HG03139 (cell line): Measurements from ENCODE around the gene SOX12.
"Not testable (repeated sequence)": the region's sequence is repeated elsewhere in the genome, so short reads cannot be mapped to it uniquely, and the experiment has no call there.

ENCODE experiments used
- ATAC-seq: cut with Tn5 transposase; IDR thresholded peaks from one replicate; pipeline ENCODE4 v1.9.1; 2021; ENCODE audit not compliant: unreplicated experiment

The SOX12 gene

DNA sequence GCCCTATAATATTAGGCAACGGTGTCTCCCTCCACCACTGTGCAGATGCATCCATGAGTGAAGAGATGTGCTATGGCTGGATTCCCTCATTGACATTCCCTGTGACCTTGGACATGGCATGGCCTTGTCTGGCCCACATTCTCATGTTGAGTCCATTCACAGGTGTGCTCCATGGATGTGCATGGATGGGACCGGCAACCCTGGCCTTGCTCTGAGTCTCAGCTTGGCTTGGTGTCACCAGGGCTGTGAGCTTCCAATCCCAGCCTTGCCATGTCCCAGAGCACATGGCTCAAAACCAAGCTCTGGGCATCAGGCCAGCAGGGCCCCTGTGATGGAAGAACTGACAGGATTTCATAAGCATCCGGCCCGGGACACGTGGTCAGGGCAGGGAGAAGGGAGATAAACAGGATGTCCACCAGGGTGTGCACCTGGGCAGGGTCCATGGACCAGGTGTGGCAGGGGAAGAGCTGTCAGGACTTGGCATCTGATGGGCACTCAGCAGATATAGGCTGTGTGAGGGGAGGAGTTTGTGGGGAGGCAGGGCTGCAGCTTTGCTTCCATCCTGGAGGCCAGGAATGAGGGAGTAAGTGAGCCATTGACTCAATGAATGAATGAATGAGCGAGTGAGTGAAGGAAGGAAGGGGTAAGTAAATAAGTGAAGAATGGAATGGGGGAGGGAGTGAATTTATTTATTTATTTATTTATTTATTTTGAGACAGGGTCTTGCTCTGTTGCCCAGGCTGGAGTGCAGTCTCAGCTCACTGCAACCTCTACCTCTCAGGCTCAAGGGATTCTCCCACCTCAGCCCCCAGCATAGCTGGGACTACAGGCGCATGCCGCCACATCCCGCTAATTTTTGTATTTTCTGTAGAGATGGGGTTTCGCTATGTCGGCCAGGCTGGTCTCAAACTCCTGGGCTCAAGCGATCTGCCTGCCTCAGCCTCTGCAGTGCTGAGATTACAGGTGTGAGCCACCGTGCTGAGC lies 37.2 kb downstream of the SOX12 start:
- no peak for ATAC-seq

DNA sequence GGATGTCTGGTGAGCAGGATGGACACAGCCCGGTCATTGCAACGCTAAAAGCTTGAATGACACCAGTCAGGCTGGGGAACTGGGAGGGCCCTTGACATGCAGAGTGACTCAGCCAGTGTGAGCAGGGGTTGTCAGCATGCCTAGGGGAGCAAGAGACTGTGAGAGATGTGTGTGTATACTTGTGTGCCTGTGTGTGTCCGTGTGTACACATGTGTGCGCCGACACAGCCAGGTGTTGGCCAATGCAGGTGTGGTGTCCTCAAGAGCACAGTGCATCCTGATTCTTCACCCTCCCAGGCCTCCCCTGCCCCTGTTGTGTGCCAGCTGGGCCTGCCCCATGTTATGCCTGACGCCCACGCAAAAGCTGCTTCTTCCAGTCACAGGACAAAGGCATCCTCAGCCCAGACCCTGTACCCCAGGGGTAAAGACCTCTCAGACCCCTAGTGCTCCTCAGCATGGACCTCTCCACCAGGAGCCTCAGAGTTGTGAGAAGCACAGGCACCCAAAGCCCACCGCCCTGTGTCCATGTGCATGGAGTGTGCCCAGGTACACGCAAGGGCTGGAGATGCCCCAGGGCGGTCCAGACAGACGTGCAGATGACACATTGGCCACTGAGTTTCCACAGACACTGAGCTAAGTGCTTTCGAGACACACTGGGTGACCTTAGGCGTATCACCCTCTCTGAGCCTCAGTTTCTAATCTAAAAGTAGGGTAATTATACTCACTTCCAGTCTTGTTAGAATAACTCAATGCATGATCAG lies 38.1 kb downstream of the SOX12 start:
- ATAC-seq, result no peak

DNA sequence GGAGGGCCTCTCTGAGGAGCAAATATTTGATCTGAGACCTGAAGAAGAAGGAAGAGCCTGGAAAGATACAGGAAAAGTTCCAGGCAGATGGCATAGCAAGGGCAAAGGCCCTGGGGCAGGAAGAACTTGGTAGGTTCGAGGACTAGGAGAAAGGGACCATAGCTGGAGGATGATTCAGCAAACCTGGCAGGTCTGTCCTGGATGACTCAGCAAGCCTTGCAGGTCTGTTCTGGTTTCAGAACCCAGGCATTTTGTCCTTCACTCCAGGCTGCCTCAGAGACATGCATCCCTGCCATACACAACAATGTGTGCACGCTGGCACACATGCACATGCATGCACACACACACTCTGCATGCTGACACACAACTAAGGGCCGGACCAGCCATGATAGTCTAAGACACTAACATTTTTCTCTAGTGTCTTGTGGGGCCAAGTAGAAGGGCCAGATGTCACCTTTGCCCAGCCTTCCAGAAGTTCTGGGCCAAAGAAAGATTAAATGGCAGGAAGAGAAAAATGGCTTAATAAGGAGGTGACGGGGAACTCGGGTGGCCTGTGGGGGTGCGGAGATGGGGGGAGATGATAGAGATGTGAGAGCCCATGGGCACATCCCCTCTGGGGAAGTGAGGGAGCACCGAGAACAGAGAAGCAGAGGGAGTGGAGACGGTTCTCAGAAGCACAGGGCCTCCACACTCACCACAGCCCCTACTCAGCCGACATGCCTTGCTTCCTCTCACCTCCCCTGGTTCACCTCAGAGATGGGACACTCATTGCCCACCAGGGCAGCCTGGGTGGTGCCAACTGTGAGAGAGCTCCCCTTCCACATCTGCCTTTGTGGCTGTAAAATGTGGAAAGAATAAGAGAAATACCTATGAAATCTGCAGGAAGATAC lies 39.8 kb downstream of the SOX12 start:
- no peak for ATAC-seq

DNA sequence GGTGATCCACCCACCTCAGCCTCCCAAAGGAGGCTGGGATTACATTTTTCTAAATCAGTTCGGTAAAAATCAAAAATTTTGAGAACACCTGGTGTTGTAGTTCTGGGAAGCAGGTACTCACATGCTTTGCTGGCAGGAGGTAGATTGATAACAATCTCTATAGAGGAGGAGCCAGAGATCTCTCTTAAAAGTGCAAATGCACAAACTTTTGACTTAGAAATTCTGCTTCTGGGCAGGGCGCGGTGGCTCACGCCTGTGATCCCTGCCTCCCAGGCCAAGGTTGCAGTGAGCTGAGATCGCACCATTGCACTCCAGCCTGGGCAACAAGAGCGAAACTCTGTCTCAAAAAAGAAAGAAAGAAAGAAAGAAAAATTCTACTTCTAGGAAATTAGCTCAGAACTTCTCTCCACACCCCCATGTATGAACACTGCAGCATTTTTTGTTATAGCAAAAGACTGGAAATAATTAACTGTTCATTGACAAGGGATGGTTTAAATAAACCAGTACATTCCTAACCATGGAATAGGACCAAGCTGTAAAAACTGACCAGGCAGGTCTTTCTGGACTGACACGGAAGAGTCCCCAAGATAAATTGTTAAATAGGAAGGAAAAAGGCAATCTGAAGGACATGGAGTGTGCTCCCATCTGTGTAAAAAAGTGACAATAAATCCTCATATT lies 40.8 kb downstream of the SOX12 start:
- ATAC-seq, result no peak

DNA sequence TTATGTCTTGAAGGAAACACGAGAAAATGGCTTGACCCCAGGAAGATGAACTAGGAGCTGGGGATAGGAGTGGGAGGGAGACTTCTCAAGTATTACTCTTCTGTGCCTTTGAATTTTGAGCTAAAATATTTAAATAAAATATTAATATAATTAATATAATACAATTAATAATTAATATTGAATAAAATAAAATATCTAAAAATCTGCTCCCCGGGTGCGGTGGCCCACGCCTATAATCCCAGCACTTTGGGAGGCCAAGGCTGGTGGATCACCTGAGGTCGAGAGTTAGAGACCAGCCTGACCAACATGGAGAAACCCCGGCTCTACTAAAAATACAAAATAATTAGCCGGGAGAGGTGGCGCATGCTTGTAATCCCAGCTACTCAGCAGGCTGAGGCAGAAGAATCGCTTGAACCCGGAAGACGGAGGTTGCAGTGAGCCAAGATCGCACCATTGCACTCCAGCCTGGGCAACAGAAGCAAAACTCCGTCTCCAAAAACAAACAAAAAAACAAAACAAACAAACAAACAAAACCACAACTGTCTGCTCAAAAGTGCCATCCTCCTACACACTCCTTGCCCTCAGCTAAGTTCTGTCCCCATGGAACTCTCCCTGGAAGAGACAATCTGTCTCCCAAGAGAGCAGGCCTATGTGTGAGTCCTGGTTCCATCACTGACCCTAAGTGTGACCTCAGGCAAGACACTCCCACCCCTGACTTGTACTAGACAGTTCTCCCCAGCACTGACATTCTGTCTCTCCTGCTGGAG lies 41.5 kb downstream of the SOX12 start:
- no peak for ATAC-seq

DNA sequence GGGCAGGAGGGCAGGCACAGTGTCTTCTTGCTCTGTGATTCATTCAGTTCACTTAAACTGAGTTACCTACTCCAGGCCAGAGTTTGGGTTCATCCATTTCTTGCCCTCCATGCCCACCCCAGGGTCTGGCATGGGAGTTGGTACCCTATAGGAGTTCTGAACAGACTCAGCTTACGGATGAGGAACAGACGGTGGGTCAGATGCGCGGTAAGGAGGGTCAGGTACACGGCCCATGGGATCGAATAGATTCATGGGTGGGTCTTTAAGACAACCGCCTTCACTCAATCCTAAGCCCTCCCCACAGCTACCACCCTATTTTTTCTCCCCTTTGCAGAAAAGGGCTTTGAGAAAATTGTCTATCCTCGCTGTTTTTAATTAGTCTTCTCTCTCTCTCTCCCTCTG lies 42.1 kb downstream of the SOX12 start:
- no peak for ATAC-seq

DNA sequence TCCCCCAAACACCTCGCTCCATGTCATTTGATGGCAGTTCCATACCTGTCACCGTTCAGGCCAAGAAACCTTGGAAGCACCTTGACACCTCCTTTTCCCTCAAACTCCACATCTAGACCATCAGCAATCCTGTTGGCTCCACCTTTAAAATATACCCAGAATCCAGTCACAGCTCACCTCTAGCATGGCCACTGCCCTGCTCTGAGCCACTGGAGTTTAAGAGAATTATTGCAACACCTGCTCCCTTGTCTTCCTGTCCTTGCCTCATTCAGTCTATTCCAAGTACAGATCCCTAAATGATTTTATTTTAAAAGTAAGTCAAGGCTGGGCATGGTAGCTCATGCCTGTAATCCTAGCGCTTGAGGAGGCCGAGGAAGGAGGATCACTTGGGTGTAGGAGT lies 43.6 kb downstream of the SOX12 start:
- no peak for ATAC-seq

DNA sequence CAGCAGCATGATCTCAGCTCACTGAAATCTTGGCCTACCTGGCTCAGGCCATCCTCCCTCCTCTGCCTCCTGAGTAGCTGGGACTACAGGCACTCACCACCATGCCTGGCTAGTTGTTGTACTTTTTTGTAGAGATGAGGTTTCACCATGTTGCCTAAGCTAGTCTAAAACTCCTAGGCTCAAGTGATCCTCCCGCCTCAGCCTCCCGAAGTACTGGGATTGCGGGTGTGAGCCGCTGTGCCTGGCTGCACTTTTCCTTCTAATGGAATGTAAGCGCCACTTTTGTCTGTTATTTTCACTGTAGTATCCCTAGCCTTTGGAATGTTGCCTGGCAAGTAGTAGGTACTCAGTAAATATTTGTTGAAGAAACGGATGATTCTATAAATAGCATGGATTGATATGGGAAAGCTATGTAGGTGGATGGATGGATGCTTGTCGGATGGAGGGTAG lies 44.8 kb downstream of the SOX12 start:
- ATAC-seq, result no peak

DNA sequence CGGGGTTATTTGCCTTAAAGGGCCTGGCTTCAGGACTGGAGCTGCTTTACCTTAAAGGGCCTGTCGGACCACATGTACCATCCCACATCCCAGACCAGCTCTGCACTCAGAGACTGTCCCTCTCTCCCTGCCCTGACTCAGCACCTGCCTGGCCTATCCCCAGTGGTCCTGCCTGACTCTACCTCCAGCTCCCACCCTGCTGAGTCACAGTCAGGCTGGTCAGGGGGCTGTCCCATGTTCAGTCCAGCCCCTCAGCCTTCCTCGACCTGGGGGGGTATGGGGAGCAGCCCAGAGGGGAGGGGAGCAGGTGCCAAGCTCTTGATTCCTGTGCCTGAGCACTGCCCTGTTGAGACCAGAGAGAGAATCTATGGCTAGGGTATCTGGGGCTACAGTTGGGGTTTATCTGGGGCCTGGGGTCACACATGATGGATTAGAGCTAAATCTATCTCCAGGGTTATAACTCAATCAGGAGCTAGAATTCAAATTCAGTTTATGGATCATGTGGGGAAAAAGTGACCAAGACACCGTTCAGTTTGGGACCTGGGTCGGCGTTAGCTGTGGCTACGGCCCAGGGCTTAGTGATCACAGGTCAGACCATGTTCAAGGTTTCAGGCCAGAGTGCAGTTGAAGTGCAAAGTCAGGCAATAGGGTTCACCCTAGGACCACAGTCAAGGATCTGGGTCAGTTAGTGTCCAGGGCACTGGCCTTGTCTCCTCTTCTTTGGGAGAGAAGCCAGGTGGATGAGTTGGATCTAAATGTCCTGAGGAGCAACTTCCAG lies 45.8 kb downstream of the SOX12 start:
- no peak for ATAC-seq

DNA sequence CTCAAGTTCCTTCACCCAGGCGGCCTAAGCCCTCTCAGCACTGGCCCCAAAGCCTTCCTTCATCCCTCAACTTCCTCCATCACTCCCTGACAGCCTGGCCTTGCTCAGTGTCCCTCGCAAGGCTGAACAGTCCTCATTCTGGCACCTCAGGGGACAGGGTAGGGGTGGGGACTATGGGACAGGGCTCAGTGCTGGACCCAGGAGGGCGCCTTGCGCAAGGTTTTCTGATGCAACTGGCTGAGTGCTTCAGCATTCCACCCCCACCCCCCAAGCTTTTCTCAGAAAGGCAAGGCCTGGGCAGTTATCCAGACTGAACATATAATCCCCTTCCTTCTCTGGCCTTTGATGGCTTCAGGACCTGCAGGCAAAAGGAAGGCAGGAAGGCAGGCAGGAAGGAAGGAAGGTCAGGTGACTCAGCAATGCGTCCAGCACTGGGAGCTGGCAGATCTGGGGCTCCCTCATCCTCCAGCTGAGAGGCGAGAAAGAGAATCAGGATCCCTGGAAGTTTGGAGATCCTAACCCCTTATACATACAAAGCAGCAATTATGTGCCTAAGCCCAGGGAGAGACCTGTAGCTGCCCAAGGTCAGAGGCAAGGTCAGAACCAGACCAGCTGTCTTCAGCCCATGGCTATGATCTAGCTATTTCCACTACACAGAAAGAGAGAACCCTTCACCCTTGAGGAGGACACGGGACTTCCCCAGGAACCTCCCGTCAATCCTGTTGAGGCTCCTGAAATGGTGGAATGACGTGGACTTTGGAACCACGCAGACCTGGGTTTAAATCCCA lies 46.6 kb downstream of the SOX12 start:
- ATAC-seq, result no peak

DNA sequence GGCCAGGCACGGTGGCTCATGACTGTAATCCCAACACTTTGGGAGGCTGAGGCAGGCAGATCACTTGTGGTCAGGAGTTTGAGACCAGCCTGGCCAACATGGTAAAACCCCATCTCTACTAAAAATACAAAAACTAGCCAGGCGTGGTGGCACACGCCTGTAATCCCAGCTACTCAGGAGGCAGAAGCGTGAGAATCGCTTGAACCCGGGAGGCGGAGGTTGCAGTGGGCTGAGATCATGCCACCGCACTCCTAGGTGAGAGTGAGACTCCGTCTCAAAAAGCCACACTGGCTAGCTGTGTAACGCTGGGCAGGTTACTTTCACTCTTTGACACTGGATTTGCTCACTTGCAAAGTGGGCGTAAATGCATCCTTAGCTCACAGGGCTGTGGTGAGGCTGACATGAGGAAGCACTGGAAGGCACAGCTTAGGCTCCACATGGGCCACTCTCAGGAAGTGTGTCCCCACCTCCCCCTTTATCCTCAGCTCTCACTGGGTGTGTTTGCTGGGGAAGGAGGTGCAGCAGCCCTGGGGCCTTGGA lies 47.3 kb downstream of the SOX12 start:
- ATAC-seq, result not testable (repeated sequence)

DNA sequence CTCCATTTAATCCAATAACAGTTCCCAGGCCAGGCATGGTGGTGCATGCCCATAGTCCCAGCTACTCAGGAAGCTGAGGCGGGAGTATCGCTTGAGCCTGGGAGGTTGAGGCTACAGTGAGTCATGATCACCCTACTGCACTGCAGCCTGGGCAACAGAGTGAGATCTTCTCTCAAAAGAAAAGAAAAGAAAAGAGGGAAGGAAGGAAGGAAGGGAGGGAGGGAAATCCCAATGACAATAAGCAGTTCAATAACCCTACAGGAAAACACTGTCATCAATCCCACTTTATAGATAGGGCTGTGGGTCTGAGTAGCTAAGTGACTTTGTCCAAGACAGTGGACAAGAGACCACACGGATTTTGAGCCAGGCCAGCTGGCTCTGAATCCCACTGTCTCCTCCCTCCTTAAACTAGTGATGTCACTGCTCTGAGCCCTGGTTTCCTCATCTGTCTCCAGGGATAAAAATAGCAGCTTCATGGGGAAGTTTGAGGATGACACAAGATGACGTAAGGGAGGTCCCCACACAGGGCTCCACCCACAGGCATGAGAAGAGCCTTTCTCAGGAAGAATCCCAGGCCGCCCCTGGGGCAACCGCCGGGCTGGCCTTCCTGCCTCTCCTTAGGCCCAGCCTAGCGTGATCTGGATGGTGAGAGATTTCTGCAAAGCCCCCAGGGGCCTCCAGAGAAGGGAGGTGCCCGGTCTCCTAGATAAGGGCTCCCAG lies 48.0 kb downstream of the SOX12 start:
- ATAC-seq, result no peak

DNA sequence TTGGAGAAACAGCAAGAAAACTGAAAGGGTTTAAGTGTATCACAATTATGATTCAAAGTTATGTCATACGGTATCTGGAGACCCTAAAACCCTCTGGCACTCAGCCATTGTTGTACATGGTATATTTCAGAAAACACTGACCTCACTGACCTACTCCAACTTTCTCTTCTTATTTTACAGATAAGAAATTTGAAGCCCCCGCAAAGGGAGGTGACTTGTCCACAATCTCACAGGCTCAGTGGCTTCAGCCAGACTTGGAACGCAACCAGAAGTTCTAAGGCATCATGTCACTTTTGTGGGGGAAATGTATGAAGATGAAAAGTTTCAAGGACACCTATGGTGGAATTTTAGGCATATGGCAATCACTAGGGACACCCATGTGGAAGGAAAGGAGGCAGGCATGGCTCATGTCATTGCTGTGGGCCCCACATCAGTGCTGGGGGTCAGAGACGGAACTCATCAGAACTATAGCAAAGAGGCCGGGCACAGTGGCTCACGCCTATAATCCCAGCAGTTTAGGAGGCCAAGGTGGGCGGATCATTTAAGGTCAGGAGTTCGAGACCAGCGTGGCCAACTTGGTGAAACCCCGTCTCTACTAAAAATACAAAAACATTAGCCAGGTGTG lies 50.0 kb downstream of the SOX12 start:
- ATAC-seq, result no peak

DNA sequence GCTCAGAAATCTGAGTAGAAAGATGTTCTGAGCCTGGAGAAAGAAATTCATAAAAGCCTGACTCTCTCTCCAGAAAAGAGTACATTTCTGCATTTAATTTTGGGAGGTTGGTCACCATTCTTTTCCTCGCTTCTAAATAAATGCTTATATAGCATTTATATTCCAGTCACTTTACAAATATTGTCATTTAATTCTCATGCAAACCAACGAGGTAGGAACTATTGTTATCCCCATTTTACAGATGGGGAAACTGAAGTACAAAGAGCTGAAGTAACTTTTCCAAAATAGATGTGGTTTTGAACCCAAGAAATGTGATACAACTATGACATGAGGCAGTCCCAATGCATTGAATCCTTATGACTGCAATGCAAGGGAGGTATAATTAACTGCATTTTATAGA lies 50.7 kb downstream of the SOX12 start:
- no peak for ATAC-seq

DNA sequence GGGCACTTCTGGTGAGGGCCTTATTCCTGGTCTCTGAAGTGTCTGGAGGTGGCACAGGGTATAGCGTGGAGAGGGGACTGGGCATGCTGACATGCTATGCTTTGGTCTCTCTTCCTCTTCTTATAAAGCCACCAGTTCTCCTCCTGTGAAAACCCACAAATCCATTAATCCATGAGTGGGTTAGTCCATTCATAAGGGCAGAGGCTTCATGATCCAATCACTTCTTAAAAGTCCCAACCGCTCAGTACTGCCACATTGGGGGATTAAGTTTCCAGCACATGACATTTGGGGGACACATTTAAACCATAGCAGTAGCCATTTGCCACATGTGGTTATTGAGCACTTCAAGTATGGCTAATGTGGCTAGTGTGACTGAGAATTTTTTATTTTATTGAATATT lies 51.4 kb downstream of the SOX12 start:
- ATAC-seq, result no peak

DNA sequence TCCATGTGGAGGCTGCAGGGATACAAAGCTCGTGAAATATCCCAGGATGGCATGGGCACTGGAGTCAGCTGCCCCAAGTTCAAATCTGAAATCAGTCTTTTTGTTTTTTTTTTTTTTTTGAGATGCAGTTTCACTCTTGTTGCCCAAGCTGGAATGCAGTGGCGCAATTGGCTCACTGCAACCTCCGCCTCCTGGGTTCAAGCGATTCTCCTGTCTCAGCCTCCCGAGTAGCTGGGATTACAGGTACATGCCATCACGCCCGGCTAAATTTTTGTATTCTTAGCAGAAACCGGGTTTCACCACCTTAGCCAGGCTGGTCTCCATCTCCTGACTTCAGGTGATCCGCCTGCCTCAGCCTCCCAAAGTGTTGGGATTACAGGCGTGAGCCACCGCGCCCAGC lies 52.2 kb downstream of the SOX12 start:
- not testable (repeated sequence) for ATAC-seq

DNA sequence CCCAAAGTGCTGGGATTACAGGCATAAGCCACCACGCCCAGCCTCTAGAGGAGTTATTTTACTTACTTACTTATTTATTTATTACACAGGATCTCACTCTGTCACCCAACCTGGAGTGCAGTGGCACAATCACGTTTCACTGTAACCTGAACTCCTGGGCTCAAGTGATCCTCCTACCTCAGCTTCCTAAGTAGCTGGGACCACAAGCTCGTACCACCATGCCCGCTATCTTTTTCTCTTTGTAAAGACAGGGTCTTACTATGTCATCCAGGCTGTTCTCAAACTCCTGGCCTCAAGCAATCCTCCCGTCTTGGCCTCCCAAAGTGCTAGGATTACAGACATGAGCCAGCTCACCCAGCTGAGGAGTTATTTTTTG lies 53.6 kb downstream of the SOX12 start:
- no peak for ATAC-seq
